HL-60 (cell line): ENCODE measurements around the gene UBE2K.
A peak's percentile ranks its signal among the peaks of the same experiment; 100 is the strongest.
"Not testable (repeated sequence)": the region's sequence is repeated elsewhere in the genome, so short reads cannot be mapped to it uniquely, and the experiment has no call there.

Experiments
- DNase-seq, 2 experiments: peaks; one replicate each; pipeline ENCODE4 v3.0.0-alpha.2; 2010 to 2020; ENCODE audit warnings: low read depth in 1 of 2, low spot score in 1 of 2
- H3K27ac ChIP-seq: fragments of 250-450 bp; sonication (Bioruptor Pico); replicated peaks from 2 replicates; pipeline ENCODE4 v1.5.1; 2020; ENCODE audit warnings: mild to moderate bottlenecking, moderate library complexity
- H3K27me3 ChIP-seq: fragments of 250-450 bp; sonication (Bioruptor Pico); 2 replicates; pipeline ENCODE4 v1.5.1; 2021; ENCODE audit warnings: mild to moderate bottlenecking, moderate library complexity; ENCODE audit not compliant: insufficient read depth, poor library complexity, severe bottlenecking
- H3K4me3 ChIP-seq: replicated peaks from 2 replicates; pipeline ENCODE4 v1.5.1; 2011; ENCODE audit warnings: mild to moderate bottlenecking, control low read depth, low read length; ENCODE audit not compliant: insufficient read depth
- GABPA ChIP-seq: IDR thresholded peaks from 2 replicates; pipeline ENCODE4 v1.6.1; 2012; ENCODE audit warnings: low read depth
- POLR2AphosphoS5 ChIP-seq: IDR thresholded peaks from 2 replicates; pipeline ENCODE4 v1.6.1; 2012; ENCODE audit warnings: low read depth
- SPI1 ChIP-seq: IDR thresholded peaks from 2 replicates; pipeline ENCODE4 v1.6.1; 2012; ENCODE audit warnings: low read depth, mild to moderate bottlenecking, borderline replicate concordance
- TF ChIP-seq, protein P1 (sequence below): IDR thresholded peaks from 2 replicates; pipeline ENCODE4 v1.6.1; 2012; ENCODE audit warnings: low read depth; ENCODE audit not compliant: insufficient replicate concordance
- TF ChIP-seq, protein P2 (sequence below): IDR thresholded peaks from one replicate; pipeline ENCODE4 v1.5.1; 2011; ENCODE audit warnings: low read length, control low read depth, inconsistent platforms; ENCODE audit not compliant: insufficient read depth

UBE2K gene

GRCh38 chr4:39770005-39770404, 72.1 kb downstream of the UBE2K start:
- H3K27ac ChIP-seq = no peak overlapping the region
- no peaks in the 10 kb centered on the region for H3K27me3 ChIP-seq
- no peak for DNase-seq
- no peak overlapping the region for H3K4me3 ChIP-seq
- TF ChIP-seq, protein P1, sequence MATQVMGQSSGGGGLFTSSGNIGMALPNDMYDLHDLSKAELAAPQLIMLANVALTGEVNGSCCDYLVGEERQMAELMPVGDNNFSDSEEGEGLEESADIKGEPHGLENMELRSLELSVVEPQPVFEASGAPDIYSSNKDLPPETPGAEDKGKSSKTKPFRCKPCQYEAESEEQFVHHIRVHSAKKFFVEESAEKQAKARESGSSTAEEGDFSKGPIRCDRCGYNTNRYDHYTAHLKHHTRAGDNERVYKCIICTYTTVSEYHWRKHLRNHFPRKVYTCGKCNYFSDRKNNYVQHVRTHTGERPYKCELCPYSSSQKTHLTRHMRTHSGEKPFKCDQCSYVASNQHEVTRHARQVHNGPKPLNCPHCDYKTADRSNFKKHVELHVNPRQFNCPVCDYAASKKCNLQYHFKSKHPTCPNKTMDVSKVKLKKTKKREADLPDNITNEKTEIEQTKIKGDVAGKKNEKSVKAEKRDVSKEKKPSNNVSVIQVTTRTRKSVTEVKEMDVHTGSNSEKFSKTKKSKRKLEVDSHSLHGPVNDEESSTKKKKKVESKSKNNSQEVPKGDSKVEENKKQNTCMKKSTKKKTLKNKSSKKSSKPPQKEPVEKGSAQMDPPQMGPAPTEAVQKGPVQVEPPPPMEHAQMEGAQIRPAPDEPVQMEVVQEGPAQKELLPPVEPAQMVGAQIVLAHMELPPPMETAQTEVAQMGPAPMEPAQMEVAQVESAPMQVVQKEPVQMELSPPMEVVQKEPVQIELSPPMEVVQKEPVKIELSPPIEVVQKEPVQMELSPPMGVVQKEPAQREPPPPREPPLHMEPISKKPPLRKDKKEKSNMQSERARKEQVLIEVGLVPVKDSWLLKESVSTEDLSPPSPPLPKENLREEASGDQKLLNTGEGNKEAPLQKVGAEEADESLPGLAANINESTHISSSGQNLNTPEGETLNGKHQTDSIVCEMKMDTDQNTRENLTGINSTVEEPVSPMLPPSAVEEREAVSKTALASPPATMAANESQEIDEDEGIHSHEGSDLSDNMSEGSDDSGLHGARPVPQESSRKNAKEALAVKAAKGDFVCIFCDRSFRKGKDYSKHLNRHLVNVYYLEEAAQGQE = no peak
- TF ChIP-seq SPI1 (no peak), GABPA (no peak), POLR2AphosphoS5 (no peak)
- TF ChIP-seq, protein P2, sequence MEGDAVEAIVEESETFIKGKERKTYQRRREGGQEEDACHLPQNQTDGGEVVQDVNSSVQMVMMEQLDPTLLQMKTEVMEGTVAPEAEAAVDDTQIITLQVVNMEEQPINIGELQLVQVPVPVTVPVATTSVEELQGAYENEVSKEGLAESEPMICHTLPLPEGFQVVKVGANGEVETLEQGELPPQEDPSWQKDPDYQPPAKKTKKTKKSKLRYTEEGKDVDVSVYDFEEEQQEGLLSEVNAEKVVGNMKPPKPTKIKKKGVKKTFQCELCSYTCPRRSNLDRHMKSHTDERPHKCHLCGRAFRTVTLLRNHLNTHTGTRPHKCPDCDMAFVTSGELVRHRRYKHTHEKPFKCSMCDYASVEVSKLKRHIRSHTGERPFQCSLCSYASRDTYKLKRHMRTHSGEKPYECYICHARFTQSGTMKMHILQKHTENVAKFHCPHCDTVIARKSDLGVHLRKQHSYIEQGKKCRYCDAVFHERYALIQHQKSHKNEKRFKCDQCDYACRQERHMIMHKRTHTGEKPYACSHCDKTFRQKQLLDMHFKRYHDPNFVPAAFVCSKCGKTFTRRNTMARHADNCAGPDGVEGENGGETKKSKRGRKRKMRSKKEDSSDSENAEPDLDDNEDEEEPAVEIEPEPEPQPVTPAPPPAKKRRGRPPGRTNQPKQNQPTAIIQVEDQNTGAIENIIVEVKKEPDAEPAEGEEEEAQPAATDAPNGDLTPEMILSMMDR = no peak

- H3K27ac ChIP-seq = no peak overlapping the region
- DNase-seq = no peak
- no peak overlapping the region for H3K4me3 ChIP-seq
- TF ChIP-seq SPI1 = no peak
- TF ChIP-seq, protein P2 = no peak
- TF ChIP-seq, protein P1 = no peak
- TF ChIP-seq GABPA = no peak
- no peak for TF ChIP-seq POLR2AphosphoS5
- H3K27me3 ChIP-seq = no peaks in the 10 kb centered on the region
These were observed 72.5 kb downstream of the UBE2K start for GRCh38 chr4:39770471-39770870.

- H3K27me3 ChIP-seq = no peaks in the 10 kb centered on the region
- peak; percentile 12; the same call in 1 of the 2 replicates for TF ChIP-seq POLR2AphosphoS5
- TF ChIP-seq SPI1 = no peak
- DNase-seq = no peak
- no peak overlapping the region for H3K27ac ChIP-seq
- no peak overlapping the region for H3K4me3 ChIP-seq
These were observed 73.2 kb downstream of the UBE2K start for GRCh38 chr4:39770969-39771724.

DNA sequence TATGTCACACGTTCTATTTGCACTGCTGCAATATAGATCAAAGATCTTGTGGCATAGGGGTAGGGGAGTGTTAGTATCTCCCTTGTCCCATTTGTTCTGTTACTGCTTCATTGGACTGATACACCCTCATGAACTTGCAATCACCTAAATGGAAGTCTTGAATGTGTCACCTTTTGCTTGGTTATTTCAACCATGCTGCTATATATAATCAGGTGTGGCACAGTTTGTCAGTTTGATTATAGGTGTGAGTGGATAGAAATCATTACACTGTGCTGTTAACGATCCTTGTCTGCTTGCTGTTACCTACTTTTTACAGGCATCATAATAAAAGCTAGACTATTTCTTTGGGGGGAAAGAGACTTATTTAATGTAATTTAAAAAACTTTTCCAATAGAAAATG, 84.1 kb downstream of the UBE2K start:
- not testable (repeated sequence) for H3K27me3 ChIP-seq, DNase-seq, H3K27ac ChIP-seq, H3K4me3 ChIP-seq

- no peak for TF ChIP-seq SPI1
- DNase-seq = no peak
- Histone ChIP-seq H3K4me3 (no peak overlapping the region), H3K27me3 (no peaks in the 10 kb centered on the region), H3K27ac (no peak overlapping the region)
These were observed 87.1 kb downstream of the UBE2K start for GRCh38 chr4:39785083-39785482.
